ENCODE data around the gene PTTG1IP2.

DNA sequence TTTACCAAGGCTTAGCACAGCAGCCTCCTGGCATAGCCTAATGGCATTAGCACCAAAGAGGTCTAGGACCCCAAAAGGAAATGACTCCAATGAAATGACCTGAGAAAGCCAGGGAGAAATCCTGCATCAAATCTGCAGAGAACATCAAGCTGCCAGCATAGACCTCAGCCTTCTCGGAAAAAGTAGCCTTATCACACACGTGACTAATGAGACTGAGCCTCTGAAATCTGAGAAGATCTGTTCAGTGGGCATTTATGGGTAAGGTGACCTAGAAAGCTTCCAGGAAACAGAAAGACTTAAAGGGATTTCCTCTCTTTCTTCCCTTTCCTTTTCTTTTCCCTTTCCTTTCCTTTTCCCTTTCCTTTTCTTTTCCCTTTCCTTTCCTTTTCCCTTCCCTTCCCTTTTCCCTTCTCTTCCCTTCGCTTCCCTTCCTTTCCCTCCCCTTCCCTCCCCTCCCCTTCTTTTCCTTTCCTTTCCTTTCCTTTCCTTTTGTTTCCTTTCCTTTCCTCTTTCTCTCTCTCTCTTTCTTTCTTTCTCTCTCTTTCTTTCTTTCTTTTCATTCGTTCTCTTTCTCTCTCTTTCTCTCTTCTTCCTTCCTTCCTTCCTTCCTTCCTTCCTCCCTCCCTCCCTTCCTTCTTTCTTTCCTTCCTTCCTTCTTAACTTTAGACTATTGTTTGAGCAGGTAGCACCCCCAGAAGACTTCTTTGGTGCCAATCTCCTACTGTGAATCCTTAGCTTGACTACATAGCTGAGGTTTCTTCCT is 23.1 kb upstream of the PTTG1IP2 start:
- TF ChIP-seq, protein P1, sequence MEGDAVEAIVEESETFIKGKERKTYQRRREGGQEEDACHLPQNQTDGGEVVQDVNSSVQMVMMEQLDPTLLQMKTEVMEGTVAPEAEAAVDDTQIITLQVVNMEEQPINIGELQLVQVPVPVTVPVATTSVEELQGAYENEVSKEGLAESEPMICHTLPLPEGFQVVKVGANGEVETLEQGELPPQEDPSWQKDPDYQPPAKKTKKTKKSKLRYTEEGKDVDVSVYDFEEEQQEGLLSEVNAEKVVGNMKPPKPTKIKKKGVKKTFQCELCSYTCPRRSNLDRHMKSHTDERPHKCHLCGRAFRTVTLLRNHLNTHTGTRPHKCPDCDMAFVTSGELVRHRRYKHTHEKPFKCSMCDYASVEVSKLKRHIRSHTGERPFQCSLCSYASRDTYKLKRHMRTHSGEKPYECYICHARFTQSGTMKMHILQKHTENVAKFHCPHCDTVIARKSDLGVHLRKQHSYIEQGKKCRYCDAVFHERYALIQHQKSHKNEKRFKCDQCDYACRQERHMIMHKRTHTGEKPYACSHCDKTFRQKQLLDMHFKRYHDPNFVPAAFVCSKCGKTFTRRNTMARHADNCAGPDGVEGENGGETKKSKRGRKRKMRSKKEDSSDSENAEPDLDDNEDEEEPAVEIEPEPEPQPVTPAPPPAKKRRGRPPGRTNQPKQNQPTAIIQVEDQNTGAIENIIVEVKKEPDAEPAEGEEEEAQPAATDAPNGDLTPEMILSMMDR (IDR thresholded peaks at IDR 0.05) = no peak
- TF ChIP-seq POLR2A (IDR thresholded peaks at IDR 0.05) (no peak), POLR2AphosphoS5 (IDR thresholded peaks at IDR 0.05) (no peak)
